GM10266 (cell line): ENCODE measurements around the gene EPO.
A peak's percentile ranks its signal among the peaks of the same experiment; 100 is the strongest.

Source experiments
- DNase-seq: peaks from one replicate; pipeline ENCODE4 v3.0.0; 2012; ENCODE audit errors: extremely low spot score
- CTCF ChIP-seq: IDR thresholded peaks from 2 replicates; pipeline ENCODE4 v1.5.1; 2012; ENCODE audit warnings: mild to moderate bottlenecking, low read depth; ENCODE audit not compliant: control insufficient read depth, insufficient read depth; ENCODE audit errors: missing control alignments

Gene EPO

GRCh38 chr7:100679927-100680575 is 40.2 kb upstream of the EPO start:
- DNase-seq, result peak; percentile 20
- TF ChIP-seq CTCF, result no peak

GRCh38 chr7:100680576-100681271 is 39.5 kb upstream of the EPO start:
- TF ChIP-seq CTCF, result no peak

GRCh38 chr7:100681491-100682227 is 38.6 kb upstream of the EPO start:
- peak; percentile 23 for DNase-seq
- TF ChIP-seq CTCF, result no peak

More at GRCh38 chr7:100680576-100681271, 39.5 kb upstream of the EPO start:
- peak; percentile 21 for DNase-seq

- DNase-seq, result no peak
- no peak for TF ChIP-seq CTCF
These were observed 38.0 kb upstream of the EPO start for GRCh38 chr7:100682228-100682741.

- no peak for TF ChIP-seq CTCF
- peak; percentile 29 for DNase-seq
These were observed 37.1 kb upstream of the EPO start for GRCh38 chr7:100682991-100683658.

- TF ChIP-seq CTCF, result no peak
- peak; percentile 28 for DNase-seq
These were observed 36.4 kb upstream of the EPO start for GRCh38 chr7:100683659-100684533.
